GM12865 (cell line): ENCODE measurements around the gene FBXO31.

ENCODE experiments used
- DNase-seq: peaks from one replicate; pipeline ENCODE4 v3.0.0; 2010; ENCODE audit warnings: low read depth
- H3K4me3 ChIP-seq: 2 replicates; pipeline ENCODE4 v1.5.1; 2011; ENCODE audit warnings: mild to moderate bottlenecking, low read depth, low read length, control low read depth
- CTCF ChIP-seq: IDR thresholded peaks from 2 replicates; pipeline ENCODE4 v1.5.1; 2011; ENCODE audit warnings: low read length, control low read depth, low read depth, inconsistent platforms; ENCODE audit not compliant: insufficient read depth; ENCODE audit errors: missing control alignments

Gene FBXO31

GRCh38 chr16:87288753-87289362 is 94.7 kb downstream of the FBXO31 start:
- H3K4me3 ChIP-seq, result no peak overlapping the region
- no peak for TF ChIP-seq CTCF
- no peak for DNase-seq

GRCh38 chr16:87286839-87287626 is 96.5 kb downstream of the FBXO31 start:
- H3K4me3 ChIP-seq, result no peak overlapping the region
- DNase-seq, result no peak
- TF ChIP-seq CTCF, result no peak

- DNase-seq, result no peak
- no peak for TF ChIP-seq CTCF
- no peak overlapping the region for H3K4me3 ChIP-seq
These were observed 99.4 kb downstream of the FBXO31 start for GRCh38 chr16:87284183-87284582.

- H3K4me3 ChIP-seq, result no peak overlapping the region
- DNase-seq, result no peak
- TF ChIP-seq CTCF, result no peak
These were observed 104.4 kb downstream of the FBXO31 start for GRCh38 chr16:87279094-87279658.

GRCh38 chr16:87278191-87279093 is 105.1 kb downstream of the FBXO31 start:
- TF ChIP-seq CTCF, result peak; percentile 81

More at GRCh38 chr16:87278191-87279093, 105.1 kb downstream of the FBXO31 start:
- peak; percentile 73 for DNase-seq
- H3K4me3 ChIP-seq, result no peak overlapping the region
